COLO829 (cell line): ENCODE results near the gene EBF4.

Source experiments
- DNase-seq: peaks from one replicate; pipeline ENCODE4 v3.0.0; 2012; ENCODE audit warnings: low spot score

Gene EBF4

GRCh38 chr20:2692036-2692885 is at the start of gene EBF4:
Gene EBF4 (plus strand): TSS chr20:2692780. CDS start chr20:2693646, 866 bp downstream.
- no peak for DNase-seq

GRCh38 chr20:2643708-2644107 is 48.9 kb upstream of the EBF4 start:
- no peak for DNase-seq

GRCh38 chr20:2651772-2652723 is 40.5 kb upstream of the EBF4 start, which contains the start of gene NOP56:
Gene NOP56 (plus strand): TSS chr20:2652632. CDS start chr20:2652661, 29 bp downstream.
- DNase-seq: peak; percentile 92

- DNase-seq: no peak
Observed at GRCh38 chr20:2652724-2653555, 39.6 kb upstream of the EBF4 start.

GRCh38 chr20:2653556-2654383 is 38.8 kb upstream of the EBF4 start:
- no peak for DNase-seq

- no peak for DNase-seq
Observed at GRCh38 chr20:2654384-2654822, 38.2 kb upstream of the EBF4 start.

- DNase-seq: no peak
Observed at GRCh38 chr20:2654831-2655230, 37.7 kb upstream of the EBF4 start.

- no peak for DNase-seq
Observed at GRCh38 chr20:2655331-2656116, 37.1 kb upstream of the EBF4 start.

GRCh38 chr20:2656471-2657117 is 36.0 kb upstream of the EBF4 start:
- DNase-seq: no peak

GRCh38 chr20:2657241-2657640 is 35.3 kb upstream of the EBF4 start:
- DNase-seq: no peak

- no peak for DNase-seq
Observed at GRCh38 chr20:2657674-2658073, 34.9 kb upstream of the EBF4 start.

GRCh38 chr20:2658414-2659354 is 33.9 kb upstream of the EBF4 start:
- DNase-seq: no peak

- no peak for DNase-seq
Observed at GRCh38 chr20:2659547-2659946, 33.0 kb upstream of the EBF4 start.

GRCh38 chr20:2663364-2663886 is 29.2 kb upstream of the EBF4 start:
- no peak for DNase-seq

- peak; percentile 96 for DNase-seq
Observed at GRCh38 chr20:2663887-2664719, 28.5 kb upstream of the EBF4 start, which contains the start of gene IDH3B. Gene IDH3B (minus strand): TSS chr20:2664216. CDS start chr20:2664188, 28 bp downstream.

GRCh38 chr20:2671977-2672376 is 20.6 kb upstream of the EBF4 start:
- DNase-seq: no peak

GRCh38 chr20:2672446-2672845 is 20.1 kb upstream of the EBF4 start:
- no peak for DNase-seq
